ENCODE results near the gene HECTD1.

HECTD1 gene

GRCh38 chr14:31126680-31127079, 80.9 kb downstream of the HECTD1 start:
- no peak for TF ChIP-seq CTCF (IDR thresholded peaks at IDR 0.05; ENCODE audit: low read depth, low read length, missing control alignments)
- DNase-seq (ENCODE audit: extremely low read depth, low read depth), result no peak

GRCh38 chr14:31125231-31125630, 82.4 kb downstream of the HECTD1 start:
- no peak overlapping the region for H3K4me3 ChIP-seq (replicated peaks; ENCODE audit: low read depth, low read length)
- no peak for DNase-seq (ENCODE audit: extremely low read depth, low read depth)
- no peak for TF ChIP-seq CTCF (IDR thresholded peaks at IDR 0.05; ENCODE audit: low read depth, low read length, missing control alignments)

More at GRCh38 chr14:31126680-31127079, 80.9 kb downstream of the HECTD1 start:
- H3K4me3 ChIP-seq (replicated peaks; ENCODE audit: low read depth, low read length), result no peak overlapping the region

- no peak for TF ChIP-seq CTCF (IDR thresholded peaks at IDR 0.05; ENCODE audit: low read depth, low read length, missing control alignments)
- no peak overlapping the region for H3K4me3 ChIP-seq (replicated peaks; ENCODE audit: low read depth, low read length)
- no peak for DNase-seq (ENCODE audit: extremely low read depth, low read depth)
These were observed 83.4 kb downstream of the HECTD1 start for GRCh38 chr14:31124197-31124596.

GRCh38 chr14:31122921-31123320, 84.7 kb downstream of the HECTD1 start:
- no peak overlapping the region for H3K4me3 ChIP-seq (replicated peaks; ENCODE audit: low read depth, low read length)
- DNase-seq (ENCODE audit: extremely low read depth, low read depth), result no peak
- no peak for TF ChIP-seq CTCF (IDR thresholded peaks at IDR 0.05; ENCODE audit: low read depth, low read length, missing control alignments)

GRCh38 chr14:31122098-31122611, 85.4 kb downstream of the HECTD1 start:
- no peak for DNase-seq (ENCODE audit: extremely low read depth, low read depth)
- H3K4me3 ChIP-seq (replicated peaks; ENCODE audit: low read depth, low read length), result no peak overlapping the region
- TF ChIP-seq CTCF (IDR thresholded peaks at IDR 0.05; ENCODE audit: low read depth, low read length, missing control alignments), result no peak

GRCh38 chr14:31118892-31119291, 88.7 kb downstream of the HECTD1 start:
- no peak for TF ChIP-seq CTCF (IDR thresholded peaks at IDR 0.05; ENCODE audit: low read depth, low read length, missing control alignments)
- no peak overlapping the region for H3K4me3 ChIP-seq (replicated peaks; ENCODE audit: low read depth, low read length)
- DNase-seq (ENCODE audit: extremely low read depth, low read depth), result no peak

- DNase-seq (ENCODE audit: extremely low read depth, low read depth), result no peak
- no peak for TF ChIP-seq CTCF (IDR thresholded peaks at IDR 0.05; ENCODE audit: low read depth, low read length, missing control alignments)
- H3K4me3 ChIP-seq (replicated peaks; ENCODE audit: low read depth, low read length), result no peak overlapping the region
These were observed 93.8 kb downstream of the HECTD1 start for GRCh38 chr14:31113794-31114193.
